T1000 (cell line): Measurements from ENCODE around the gene NUDT1.

Experiments
- DNase-seq: peaks from one replicate; lab custom pipeline; 2025; ENCODE audit warnings: mixed read lengths; lab: John Stamatoyannopoulos, UW

Gene NUDT1

GRCh38 chr7:2299131-2299829, 57.3 kb downstream of the NUDT1 start:
- no peak for DNase-seq

GRCh38 chr7:2299870-2300512, 58.0 kb downstream of the NUDT1 start:
- DNase-seq, result no peak
